IMR-90 (cell line): ENCODE data around the gene MSH2. TPM values are rescaled to one million over a fixed set of nuclear protein-coding genes. Genes with fewer than 3 reads are reported as not detected.
A peak's percentile ranks its signal among the peaks of the same experiment; 100 is the strongest.

Experiments used
- ATAC-seq: fragments of 200-7000 bp; cut with Tn5 transposase; 2 replicates; pipeline ENCODE4 v1.9.1; 2020; ENCODE audit warnings: low read depth, mild to moderate bottlenecking, moderate library complexity
- BruUV-seq: library from RNA; stranded (reverse); fragments of 400-500 nt; replicated peaks from 2 replicates; lab custom pipeline; 2021; lab: Mats Ljungman, UMichigan
- CTCF ChIA-PET: fragments of 300-600 bp; formaldehyde crosslinking; extraction: SDS; loops from one replicate; lab custom pipeline; 2021; ENCODE audit warnings: antibody characterized with exemption; lab: Yijun Ruan, JAX
- POLR2A ChIA-PET: fragments of 300-600 bp; sonication (Branson Sonifier 250); formaldehyde crosslinking; loops from one replicate; lab custom pipeline; 2022; ENCODE audit warnings: antibody characterized with exemption; ENCODE audit not compliant: unreplicated experiment; lab: Charles Lee
- DNase-seq: peaks from one replicate; pipeline ENCODE4 v3.0.0; 2013
- H2AFZ ChIP-seq: replicated peaks from 2 replicates; pipeline ENCODE3; 2013; ENCODE audit warnings: low read length, mild to moderate bottlenecking; ENCODE audit not compliant: poor library complexity
- H2AK5ac ChIP-seq: 2 replicates; pipeline ENCODE4 v1.6.1; 2013; ENCODE audit warnings: low read depth, low read length, inconsistent platforms
- H2AK9ac ChIP-seq: replicated peaks from 2 replicates; pipeline ENCODE3; 2013; ENCODE audit warnings: mild to moderate bottlenecking, low read depth, low read length, moderate library complexity; ENCODE audit not compliant: poor library complexity
- H2BK120ac ChIP-seq: 2 replicates; pipeline ENCODE4 v1.6.1; 2013; ENCODE audit warnings: low read depth, low read length, inconsistent platforms
- H2BK15ac ChIP-seq: 3 replicates; pipeline ENCODE4 v1.6.1; 2013; ENCODE audit warnings: low read depth, low read length, inconsistent platforms
- H2BK20ac ChIP-seq: 2 replicates; pipeline ENCODE4 v1.6.1; 2013; ENCODE audit warnings: low read depth, mild to moderate bottlenecking, inconsistent platforms, low read length, moderate library complexity
- H2BK5ac ChIP-seq: 2 replicates; pipeline ENCODE4 v1.6.1; 2013; ENCODE audit warnings: mild to moderate bottlenecking, low read depth, low read length, inconsistent platforms; ENCODE audit not compliant: poor library complexity, severe bottlenecking
- H3K14ac ChIP-seq: replicated peaks from 2 replicates; pipeline ENCODE4 v1.6.1; 2013; ENCODE audit warnings: low read depth, low read length, inconsistent platforms
- H3K18ac ChIP-seq: 2 replicates; pipeline ENCODE4 v1.6.1; 2013; ENCODE audit warnings: low read depth, low read length, control low read depth
- H3K23ac ChIP-seq: 2 replicates; pipeline ENCODE4 v1.6.1; 2013; ENCODE audit warnings: low read depth, low read length, inconsistent platforms
- H3K27ac ChIP-seq: 2 replicates; pipeline ENCODE4 v1.5.1; 2013; ENCODE audit warnings: mild to moderate bottlenecking, control low read depth, low read length; ENCODE audit not compliant: insufficient read depth
- H3K27me3 ChIP-seq: 2 replicates; pipeline ENCODE4 v1.6.1; 2013; ENCODE audit warnings: low read length; ENCODE audit not compliant: control insufficient read depth, insufficient read depth
- H3K36me3 ChIP-seq: 2 replicates; pipeline ENCODE4 v1.6.1; 2013; ENCODE audit warnings: low read length, mixed read lengths; ENCODE audit not compliant: control insufficient read depth, insufficient read depth
- H3K4ac ChIP-seq: 2 replicates; pipeline ENCODE4 v1.6.1; 2013; ENCODE audit warnings: low read depth, low read length, inconsistent platforms
- H3K4me1 ChIP-seq: 2 replicates; pipeline ENCODE4 v1.6.1; 2013; ENCODE audit warnings: low read length, mixed read lengths; ENCODE audit not compliant: control insufficient read depth, insufficient read depth
- H3K4me2 ChIP-seq: 2 replicates; pipeline ENCODE4 v1.6.1; 2013; ENCODE audit warnings: low read depth, mild to moderate bottlenecking, control low read depth, low read length, moderate library complexity
- H3K4me3 ChIP-seq: 2 replicates; pipeline ENCODE4 v1.5.1; 2013; ENCODE audit warnings: low read depth, mild to moderate bottlenecking, control low read depth, low read length, moderate library complexity; ENCODE audit not compliant: insufficient read depth
- H3K56ac ChIP-seq: 2 replicates; pipeline ENCODE4 v1.6.1; 2013; ENCODE audit warnings: low read length, inconsistent platforms; ENCODE audit not compliant: insufficient read depth; ENCODE audit errors: extremely low read depth
- H3K79me1 ChIP-seq, 2 experiments: 2 replicates each; pipeline ENCODE4 v1.6.1; 2013; ENCODE audit warnings: low read length in 2 of 2, inconsistent platforms in 1 of 2, low read depth in 1 of 2
- H3K9ac ChIP-seq: 2 replicates; pipeline ENCODE4 v1.6.1; 2013; ENCODE audit warnings: low read depth, low read length, control low read depth
- H3K9me1 ChIP-seq: 2 replicates; pipeline ENCODE4 v1.6.1; 2013; ENCODE audit warnings: low read length, inconsistent platforms; ENCODE audit not compliant: insufficient read depth
- H3K9me3 ChIP-seq: 2 replicates; pipeline ENCODE4 v1.6.1; 2013; ENCODE audit warnings: low read length; ENCODE audit not compliant: control insufficient read depth, insufficient read depth
- H4K20me1 ChIP-seq: 2 replicates; pipeline ENCODE4 v1.6.1; 2013; ENCODE audit warnings: low read length, inconsistent platforms; ENCODE audit not compliant: insufficient read depth
- H4K5ac ChIP-seq: 2 replicates; pipeline ENCODE4 v1.6.1; 2013; ENCODE audit warnings: mild to moderate bottlenecking, low read depth, low read length, control low read depth
- H4K8ac ChIP-seq, 2 experiments: 2 replicates each; pipeline ENCODE4 v1.6.1; 2013; ENCODE audit warnings: low read depth in 2 of 2, low read length in 2 of 2, control low read depth in 1 of 2, inconsistent platforms in 1 of 2
- H4K91ac ChIP-seq: 2 replicates; pipeline ENCODE4 v1.6.1; 2013; ENCODE audit warnings: low read depth, low read length, inconsistent platforms; ENCODE audit not compliant: insufficient read depth
- CEBPB ChIP-seq: IDR thresholded peaks from 2 replicates; pipeline ENCODE4 v1.6.1; 2012; ENCODE audit warnings: low read depth, low read length, improper control_type of control experiment
- FOS ChIP-seq: fragments of 150-350 bp; IDR thresholded peaks from 2 replicates; pipeline ENCODE4 v1.6.1; 2016; ENCODE audit warnings: low read depth, low read length
- NFE2L2 ChIP-seq: fragments of 150-350 bp; IDR thresholded peaks from 2 replicates; pipeline ENCODE4 v1.6.1; 2016; ENCODE audit warnings: low read depth, mild to moderate bottlenecking, low read length
- POLR2A ChIP-seq: IDR thresholded peaks from 2 replicates; pipeline ENCODE4 v1.6.1; 2012; ENCODE audit warnings: mild to moderate bottlenecking, low read depth, low read length
- WGBS, 2 experiments: methylation state at CpG; one replicate each; pipeline versions ENCODE4 v1.1.5 to v1.1.7; 2013; ENCODE audit warnings: missing lambda C conversion rate in 2 of 2; ENCODE audit not compliant: insufficient read length in 1 of 2; ENCODE audit errors: extremely low coverage in 2 of 2; 5-methylcytosine and 5-hydroxymethylcytosine counted together
- dilution Hi-C: fragments of 300-500 bp; cut with HindIII; formaldehyde crosslinking; loops from one replicate; pipeline ENCODE4 v1.14.3; 2018; ENCODE audit warnings: low sequenced_read_pairs; ENCODE audit not compliant: unreplicated experiment
- in situ Hi-C: fragments of 300-500 bp; cut with MboI; formaldehyde crosslinking; loops from 3 replicates; pipeline ENCODE4 v1.14.3; 2019; ENCODE audit warnings: low sequenced_read_pairs, inconsistent platforms, mixed read lengths
- intact Hi-C: fragments of 100-400 bp; cut with micrococcal nuclease; formaldehyde crosslinking; loops from 2 replicates; pipeline ENCODE4 v1.10.0; 2022
- polyA plus RNA-seq, 3 experiments: library from polyadenylated mRNA; depleted of rRNA; stranded (reverse); fragments of >200 nt; gene quantifications; 2 replicates each; pipeline ENCODE4 v1.2.3, GENCODE V29; 2012; ENCODE audit warnings: low replicate concordance in 1 of 3
- total RNA-seq: library from RNA; depleted of rRNA; stranded (reverse); fragments of >200 nt; gene quantifications from 2 replicates; pipeline ENCODE4 v1.2.3, GENCODE V29; 2012
- TF ChIP-seq, protein P1 (sequence below): fragments of 150-350 bp; IDR thresholded peaks from 2 replicates; pipeline ENCODE4 v1.6.1; 2016; ENCODE audit warnings: low read depth, mild to moderate bottlenecking, low read length, moderate library complexity, borderline replicate concordance

Gene MSH2
- total and polyA plus RNA-seq, 2 of the 4 experiments (the other 2 are of a cell fraction), result 13.8 to 22.6 TPM

DNA sequence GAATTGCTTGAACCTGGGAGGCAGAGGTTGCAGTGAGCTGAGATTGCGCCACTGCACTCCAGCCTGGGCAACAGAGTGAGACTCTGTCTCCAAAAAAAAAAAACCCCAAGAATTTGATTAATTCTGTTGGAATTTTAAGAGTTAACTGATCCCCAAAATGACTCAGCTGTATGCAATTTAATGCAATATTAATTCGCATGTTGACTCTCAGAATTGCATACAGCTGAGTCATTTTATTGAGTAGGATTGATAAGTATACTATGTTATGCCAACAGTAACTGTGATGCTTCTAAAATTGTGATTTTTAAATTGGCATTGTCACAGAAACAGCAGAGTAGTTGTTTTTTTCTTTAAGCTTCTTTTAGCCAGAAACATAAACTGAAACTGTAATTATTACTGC lies 19.6 kb downstream of the MSH2 start:
- no peak overlapping the region for H3K9ac ChIP-seq
- H3K4ac ChIP-seq, result no peak overlapping the region; the same call in 1 of the 2 replicates
- H4K20me1 ChIP-seq, result no peaks in the 10 kb centered on the region
- peaks cover 0 to 3% of the 10 kb centered on the region in 2 experiments; a peak in 2 of 4 replicates for H3K79me1 ChIP-seq
- CTCF ChIA-PET, result interaction anchor here (0.6 to 1.5 kb wide), 4 partner anchors 15 to 1896 kb away, joined by 3 read pairs; no protein-coding TSS in a partner anchor
- dilution Hi-C loops, result no loop called here
- no TSS peak for BruUV-seq
- no peaks in the 10 kb centered on the region for H3K27me3 ChIP-seq
- no peaks in the 10 kb centered on the region for H3K9me1 ChIP-seq
- H4K91ac ChIP-seq, result peak overlapping the region; percentile 46; the same call in 1 of the 2 replicates
- no peak overlapping the region for H3K56ac ChIP-seq
- no peak overlapping the region for H3K18ac ChIP-seq
- no peak overlapping the region for H2AFZ ChIP-seq
- no peak overlapping the region for H2AK5ac ChIP-seq
- intact Hi-C loops, result no loop called here
- no peak overlapping the region for H3K27ac ChIP-seq
- in situ Hi-C loops, result no loop called here
- ATAC-seq (peak; percentile 66), DNase-seq (peak; percentile 76)
- H3K23ac ChIP-seq, result no peak overlapping the region
- H2BK120ac ChIP-seq, result no peak overlapping the region
- H2BK20ac ChIP-seq, result no peak overlapping the region
- H3K4me1 ChIP-seq, result no peaks in the 10 kb centered on the region
- H3K9me3 ChIP-seq, result no peaks in the 10 kb centered on the region
- H2BK5ac ChIP-seq, result no peak overlapping the region
- no peak overlapping the region for H2AK9ac ChIP-seq
- POLR2A ChIA-PET, result interaction anchor here (0.6 kb wide), 1 partner anchor 15 kb away, joined by 6 read pairs; no protein-coding TSS in a partner anchor
- 0 out of 4 replicates have a peak overlapping the region, but pooled peaks of 1 of the 2 experiments have one; percentile 6 for H4K8ac ChIP-seq
- 100% methylated on average over 1 of the region's 2 CpGs; no CpG with 5 or more reads in 1 of the 2 experiments for WGBS, 2 experiments
- peak overlapping the region; percentile 31; the same call in 1 of the 2 replicates for H3K4me2 ChIP-seq
- H3K4me3 ChIP-seq, result no peak overlapping the region
- no peak overlapping the region for H2BK15ac ChIP-seq
- TF ChIP-seq POLR2A (no peak), CEBPB (peak; percentile 48; the same call in 1 of the 2 replicates), NFE2L2 (peak; percentile 45; the same call in 1 of the 2 replicates), FOS (peak; percentile 73)
- TF ChIP-seq, protein P1, sequence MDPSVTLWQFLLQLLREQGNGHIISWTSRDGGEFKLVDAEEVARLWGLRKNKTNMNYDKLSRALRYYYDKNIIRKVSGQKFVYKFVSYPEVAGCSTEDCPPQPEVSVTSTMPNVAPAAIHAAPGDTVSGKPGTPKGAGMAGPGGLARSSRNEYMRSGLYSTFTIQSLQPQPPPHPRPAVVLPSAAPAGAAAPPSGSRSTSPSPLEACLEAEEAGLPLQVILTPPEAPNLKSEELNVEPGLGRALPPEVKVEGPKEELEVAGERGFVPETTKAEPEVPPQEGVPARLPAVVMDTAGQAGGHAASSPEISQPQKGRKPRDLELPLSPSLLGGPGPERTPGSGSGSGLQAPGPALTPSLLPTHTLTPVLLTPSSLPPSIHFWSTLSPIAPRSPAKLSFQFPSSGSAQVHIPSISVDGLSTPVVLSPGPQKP, result no peak
- H3K14ac ChIP-seq, result no peak overlapping the region
- H3K36me3 ChIP-seq, result peaks cover 8% of the 10 kb centered on the region; the same call in 1 of the 2 replicates
- H4K5ac ChIP-seq, result no peak overlapping the region
